GM12892 (cell line): ENCODE results near the gene DYNC1I1.

Experiments
- POLR2A ChIP-seq: IDR thresholded peaks from 2 replicates; pipeline ENCODE4 v1.6.1; 2011; ENCODE audit warnings: low read depth, low read length, control low read depth
- POLR2AphosphoS5 ChIP-seq: IDR thresholded peaks from 2 replicates; pipeline ENCODE4 v1.6.1; 2011; ENCODE audit warnings: low read depth, low read length, control low read depth
- TAF1 ChIP-seq: IDR thresholded peaks from 2 replicates; pipeline ENCODE4 v1.6.1; 2011; ENCODE audit warnings: low read depth, mild to moderate bottlenecking, control low read depth, low read length, borderline replicate concordance

- TF ChIP-seq POLR2AphosphoS5 (no peak), POLR2A (no peak), TAF1 (no peak)
These were observed 138.0 kb downstream of the DYNC1I1 start for GRCh38 chr7:95910341-95910740.
